HG02884 (cell line): ENCODE results near the gene NFATC4.
A peak's percentile ranks its signal among the peaks of the same experiment; 100 is the strongest.
"Not testable (repeated sequence)": the region's sequence is repeated elsewhere in the genome, so short reads cannot be mapped to it uniquely, and the experiment has no call there.

Experiments
- ATAC-seq: cut with Tn5 transposase; IDR thresholded peaks from one replicate; pipeline ENCODE4 v1.9.1; 2021; ENCODE audit warnings: mild to moderate bottlenecking, moderate library complexity; ENCODE audit not compliant: unreplicated experiment

The NFATC4 gene

DNA sequence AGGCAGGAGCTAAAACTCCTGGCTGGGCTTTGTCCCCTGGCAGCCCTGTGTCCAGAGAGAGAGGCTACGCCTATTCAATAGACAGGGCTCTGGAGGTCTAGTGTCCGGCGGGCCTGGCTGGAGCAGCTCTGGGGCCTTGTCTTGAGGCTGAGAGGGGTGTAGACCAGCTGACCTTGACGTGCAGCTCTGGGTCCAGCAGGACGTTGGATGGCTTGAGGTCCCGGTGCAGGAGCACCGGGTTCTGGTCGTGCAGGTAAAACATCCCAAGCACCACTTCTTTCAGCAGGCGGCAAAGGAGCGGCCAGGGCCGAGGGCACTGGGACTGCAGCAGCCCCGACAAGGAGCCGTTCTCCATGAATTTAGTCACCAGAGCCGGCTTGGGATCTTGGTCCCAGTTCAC is 29.1 kb upstream of the NFATC4 start:
- ATAC-seq: no peak

GRCh38 chr14:24339284-24340151 is 28.5 kb upstream of the NFATC4 start, which contains the start of gene RIPK3:
RIPK3 (minus strand) TSS chr14:24339991; CDS start chr14:24339826, 165 bp downstream.
- peak; percentile 83 for ATAC-seq

- ATAC-seq: no peak
These were observed 27.4 kb upstream of the NFATC4 start for GRCh38 chr14:24340606-24341005.

DNA sequence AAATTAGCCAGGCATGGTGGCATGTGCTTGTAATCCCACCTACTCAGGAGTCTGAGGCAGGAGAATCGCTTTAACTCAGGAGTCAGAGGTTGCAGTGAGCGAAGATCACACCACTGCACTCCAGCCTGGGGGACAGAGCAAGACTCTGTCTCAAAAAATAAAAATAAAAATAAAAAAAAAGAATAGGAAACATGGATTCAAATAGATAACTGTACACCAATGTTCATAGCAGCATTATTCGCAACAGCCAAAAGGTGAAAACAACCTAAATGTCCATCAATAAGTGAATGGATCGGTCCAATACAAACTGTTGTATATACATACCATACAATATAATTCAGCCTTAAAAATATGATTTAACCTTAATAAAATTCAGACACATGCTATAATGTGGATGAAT is 25.1 kb upstream of the NFATC4 start:
- no peak for ATAC-seq

DNA sequence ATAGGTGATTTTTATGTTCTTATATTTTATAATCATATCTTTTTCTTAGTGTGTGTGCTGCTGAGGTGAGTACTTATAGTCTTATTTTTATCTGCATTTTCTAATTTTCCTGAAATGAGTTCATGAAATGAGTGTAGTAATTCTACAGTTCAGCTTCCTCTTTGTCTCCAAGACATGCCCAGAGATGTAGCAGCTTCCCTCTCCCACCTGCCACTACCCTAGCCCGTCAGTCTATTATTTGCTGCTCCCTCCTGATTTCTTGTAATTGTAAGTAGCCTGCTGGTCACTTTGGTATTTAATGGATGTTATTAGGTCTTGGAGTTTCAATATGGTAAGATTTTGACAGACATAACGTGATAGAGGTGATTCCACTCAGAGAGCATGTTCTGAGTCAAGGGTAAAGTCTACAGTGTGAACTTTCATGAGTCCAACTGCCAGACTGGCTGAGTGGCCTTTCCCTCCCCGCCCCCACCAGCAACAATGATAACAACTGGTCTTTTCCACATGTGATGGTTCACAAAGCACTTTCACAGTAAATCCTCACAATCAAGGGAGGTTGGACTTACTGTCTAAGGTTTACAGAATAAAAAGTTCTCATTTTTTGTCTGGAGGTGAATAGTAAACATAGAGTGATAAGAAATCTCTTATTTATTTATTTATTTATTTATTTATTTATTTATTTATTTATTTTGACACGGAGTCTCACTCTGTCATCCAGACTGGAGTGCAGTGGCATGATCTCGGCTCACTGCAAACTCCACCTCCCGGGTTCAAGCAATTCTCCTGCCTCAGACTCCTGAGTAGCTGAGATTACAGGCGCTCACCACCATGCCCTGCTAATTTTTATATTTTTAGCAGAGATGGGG is 24.0 kb upstream of the NFATC4 start:
- no peak for ATAC-seq

- ATAC-seq: no peak
These were observed 20.9 kb upstream of the NFATC4 start for GRCh38 chr14:24347134-24347533.

- no peak for ATAC-seq
These were observed 19.8 kb upstream of the NFATC4 start for GRCh38 chr14:24348186-24348585.

DNA sequence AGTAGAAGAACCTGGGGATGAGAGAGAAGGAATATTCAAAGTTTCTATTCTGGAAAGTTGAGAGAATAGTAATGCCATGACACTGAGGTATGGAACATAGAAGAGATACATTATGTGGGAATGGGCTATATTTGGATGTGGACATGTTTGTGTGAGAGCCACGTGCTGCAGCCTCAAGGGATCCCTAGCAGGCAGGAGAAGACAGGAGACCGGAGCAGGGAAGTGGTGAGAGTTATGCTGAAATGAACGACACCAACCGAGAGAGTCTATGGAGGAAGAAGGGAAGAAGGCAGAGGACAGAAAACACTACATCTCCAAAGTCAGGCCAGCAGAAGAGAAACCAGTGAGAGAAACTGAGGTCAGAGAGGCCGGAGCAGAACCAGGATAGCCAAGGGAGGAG is 18.2 kb upstream of the NFATC4 start:
- ATAC-seq: no peak

GRCh38 chr14:24351517-24351916 is 16.5 kb upstream of the NFATC4 start:
- no peak for ATAC-seq

GRCh38 chr14:24353559-24354481 is 14.2 kb upstream of the NFATC4 start:
- no peak for ATAC-seq

DNA sequence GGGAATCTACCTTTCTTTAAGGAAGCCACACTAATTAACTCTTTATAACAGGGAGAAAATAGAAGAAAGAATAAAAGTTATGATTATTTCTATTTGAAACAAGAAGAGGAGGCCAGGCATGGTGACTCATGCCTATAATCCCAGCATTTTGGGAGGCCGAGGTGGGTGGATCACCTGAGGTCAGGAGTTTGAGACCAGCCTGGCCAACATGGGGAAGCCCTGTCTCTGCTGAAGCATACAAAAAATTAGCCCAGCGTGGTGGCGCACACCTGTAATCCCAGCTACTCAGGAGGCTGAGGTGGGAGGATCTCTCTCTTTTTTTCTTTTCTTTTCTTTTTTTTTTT is 13.5 kb upstream of the NFATC4 start:
- ATAC-seq: not testable (repeated sequence)

DNA sequence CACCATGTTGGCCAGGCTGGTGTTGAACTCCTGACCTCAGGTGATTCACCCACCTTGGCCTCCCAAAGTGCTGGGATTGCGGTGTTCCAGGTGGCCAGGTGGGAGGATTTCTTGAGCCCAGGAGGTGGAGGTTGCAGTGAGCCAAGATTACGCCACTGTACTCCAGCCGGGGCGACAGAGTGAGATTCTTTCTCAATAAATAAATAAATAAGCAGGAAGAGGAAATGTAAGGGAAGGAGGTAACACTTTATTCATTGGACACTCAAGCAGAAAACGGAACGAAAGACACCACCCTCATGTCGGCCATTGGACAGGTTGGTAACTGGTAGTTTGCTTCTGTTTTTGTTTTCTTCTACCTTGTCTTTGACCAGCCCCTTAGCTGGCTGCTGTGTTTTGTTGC is 13.0 kb upstream of the NFATC4 start:
- no peak for ATAC-seq

DNA sequence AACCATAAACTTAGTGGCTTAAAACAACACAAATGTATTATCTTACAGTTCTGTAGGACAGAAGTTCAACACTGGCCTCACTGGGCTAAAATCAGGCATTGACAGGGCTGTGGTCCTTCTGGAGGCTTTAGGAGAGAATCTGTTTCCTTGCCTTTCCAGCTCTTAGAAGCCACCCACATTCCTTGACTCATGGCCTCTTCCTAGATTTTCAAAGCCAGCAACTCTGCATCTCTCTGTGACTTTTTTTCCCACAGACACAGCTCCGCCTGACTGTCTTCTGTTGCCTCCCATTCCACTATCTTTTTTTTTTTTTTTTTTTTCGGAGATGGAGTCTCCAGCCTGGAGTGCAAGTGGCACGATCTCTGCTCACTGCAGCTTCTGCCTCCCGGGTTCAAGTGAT is 11.8 kb upstream of the NFATC4 start:
- ATAC-seq: no peak

GRCh38 chr14:24360281-24360680 is 7.7 kb upstream of the NFATC4 start:
- ATAC-seq: no peak

- no peak for ATAC-seq
These were observed 6.7 kb upstream of the NFATC4 start for GRCh38 chr14:24361326-24361725.

DNA sequence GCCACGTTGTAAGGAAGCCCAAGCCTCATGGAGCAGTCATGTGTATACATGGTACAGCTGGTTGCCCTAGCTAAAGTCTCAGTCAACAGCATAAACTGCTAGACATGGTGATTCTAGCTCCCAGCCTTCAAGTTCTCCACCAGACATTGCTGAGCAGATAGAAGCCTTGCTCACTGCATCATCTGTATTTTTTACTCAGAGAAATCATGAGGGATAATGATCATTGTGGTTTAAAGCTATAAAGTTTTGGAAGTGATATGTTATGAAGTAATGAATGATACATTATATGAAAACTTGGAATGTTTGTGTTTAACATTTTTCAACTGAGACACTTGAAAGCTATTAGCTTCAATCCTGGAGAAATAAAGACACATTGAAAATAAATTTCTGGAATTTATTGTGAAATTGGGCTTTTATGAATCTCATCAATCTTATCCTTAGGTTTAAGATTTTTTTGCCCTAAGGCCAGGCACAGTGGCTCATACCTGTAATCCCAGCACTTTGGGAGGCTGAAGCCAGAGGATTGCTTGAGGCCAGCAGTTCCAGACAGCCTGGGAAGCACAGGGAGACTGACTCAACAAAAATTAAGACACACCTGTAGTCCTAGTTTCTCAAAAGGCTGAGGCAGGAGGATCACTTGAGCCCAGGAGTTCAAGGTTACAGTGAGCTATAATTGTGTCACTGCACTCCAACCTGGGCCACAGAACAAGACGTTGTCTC is 5.6 kb upstream of the NFATC4 start:
- ATAC-seq: no peak

DNA sequence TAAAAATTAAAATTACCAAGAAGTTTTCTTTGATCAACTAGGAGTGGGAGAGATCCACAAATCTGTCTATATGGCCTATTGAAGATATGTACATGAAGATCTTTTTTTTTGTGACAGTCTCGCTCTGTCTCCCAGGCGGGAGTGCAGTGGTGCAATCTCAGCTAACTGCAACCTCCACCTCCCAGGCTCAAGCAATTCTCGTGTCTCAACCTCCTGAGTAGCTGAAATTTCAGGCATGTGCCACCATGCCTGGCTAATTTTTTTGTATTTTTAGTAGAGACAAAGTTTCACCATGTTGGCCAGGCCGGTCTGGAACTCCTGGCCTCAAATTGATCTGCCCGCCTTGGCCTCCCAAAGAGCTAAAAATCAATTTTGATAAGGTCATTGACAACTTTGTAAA is 4.6 kb upstream of the NFATC4 start:
- ATAC-seq: no peak

- ATAC-seq: no peak
These were observed 3.1 kb upstream of the NFATC4 start for GRCh38 chr14:24364841-24365240.

- ATAC-seq: no peak
These were observed 2.2 kb upstream of the NFATC4 start for GRCh38 chr14:24365600-24366412.

GRCh38 chr14:24366413-24366720 is 1.6 kb upstream of the NFATC4 start:
- no peak for ATAC-seq
